Nephron (organoid): Measurements from ENCODE around the gene SLC2A9.

Experiments
- H3K27ac Mint-ChIP-seq, 3 experiments: 2 replicates each; pipeline ENCODE4 v1.8.0; 2020; ENCODE audit warnings: mixed read lengths in 3 of 3, mild to moderate bottlenecking in 2 of 3, moderate library complexity in 1 of 3
- H3K27me3 Mint-ChIP-seq: 2 replicates; pipeline ENCODE4 v1.8.0; 2021; ENCODE audit warnings: low read depth, mild to moderate bottlenecking, moderate library complexity, mixed read lengths
- H3K36me3 Mint-ChIP-seq: 2 replicates; pipeline ENCODE4 v1.8.0; 2020; ENCODE audit warnings: low read depth, mixed read lengths
- H3K4me1 Mint-ChIP-seq: 2 replicates; pipeline ENCODE4 v1.8.0; 2020; ENCODE audit warnings: mixed read lengths
- H3K4me3 Mint-ChIP-seq, 3 experiments: 2 replicates each; pipeline ENCODE4 v1.8.0; 2020; ENCODE audit warnings: mild to moderate bottlenecking in 3 of 3, mixed read lengths in 3 of 3, moderate library complexity in 2 of 3
- H3K9me3 Mint-ChIP-seq: 2 replicates; pipeline ENCODE4 v1.8.0; 2020; ENCODE audit warnings: mixed read lengths
- CTCF ChIP-seq, 3 experiments: fragments of 200-600 bp; sonication (generic); IDR thresholded peaks; one replicate each; pipeline ENCODE4 v1.5.0; 2021; ENCODE audit warnings: antibody characterized with exemption in 3 of 3; ENCODE audit not compliant: unreplicated experiment in 3 of 3

The SLC2A9 gene

GRCh38 chr4:10017037-10017893, 4.0 kb downstream of the SLC2A9 start:
- H3K27ac Mint-ChIP-seq: peak overlapping the region in 1 of 3 experiments; percentile 4
- H3K4me1 Mint-ChIP-seq: peaks cover 26% of the 10 kb centered on the region
- no peak for TF ChIP-seq CTCF (IDR thresholded peaks at IDR 0.05; ENCODE audit: unreplicated experiment in 3 of 3)
- H3K27me3 Mint-ChIP-seq: peaks cover 13% of the 10 kb centered on the region
- no peaks in the 10 kb centered on the region for H3K36me3 Mint-ChIP-seq
- peak overlapping the region in 1 of 3 experiments; percentile 7 for H3K4me3 Mint-ChIP-seq
- no peaks in the 10 kb centered on the region for H3K9me3 Mint-ChIP-seq

- H3K4me1 Mint-ChIP-seq: peaks cover 34% of the 10 kb centered on the region
- H3K36me3 Mint-ChIP-seq: no peaks in the 10 kb centered on the region
- no peak overlapping the region for H3K4me3 Mint-ChIP-seq
- TF ChIP-seq CTCF (IDR thresholded peaks at IDR 0.05; ENCODE audit: unreplicated experiment in 3 of 3): no peak
- H3K9me3 Mint-ChIP-seq: no peaks in the 10 kb centered on the region
- peaks cover 13% of the 10 kb centered on the region for H3K27me3 Mint-ChIP-seq
- H3K27ac Mint-ChIP-seq: no peak overlapping the region
Measured at GRCh38 chr4:10016169-10016568, 5.1 kb downstream of the SLC2A9 start.

- peaks cover 13% of the 10 kb centered on the region for H3K27me3 Mint-ChIP-seq
- H3K27ac Mint-ChIP-seq: peak overlapping the region in 1 of 3 experiments; percentile 33
- no peak overlapping the region for H3K4me3 Mint-ChIP-seq
- TF ChIP-seq CTCF (IDR thresholded peaks at IDR 0.05; ENCODE audit: unreplicated experiment in 3 of 3): peak; percentile 40 to 54 (median 52)
- H3K36me3 Mint-ChIP-seq: no peaks in the 10 kb centered on the region
- H3K9me3 Mint-ChIP-seq: no peaks in the 10 kb centered on the region
- peaks cover 31% of the 10 kb centered on the region for H3K4me1 Mint-ChIP-seq
Measured at GRCh38 chr4:10015140-10015753, 6.0 kb downstream of the SLC2A9 start.

GRCh38 chr4:10013722-10014121, 7.6 kb downstream of the SLC2A9 start:
- Mint-ChIP-seq H3K27ac (no peak overlapping the region), H3K4me1 (peaks cover 30% of the 10 kb centered on the region), H3K27me3 (peaks cover 6% of the 10 kb centered on the region), H3K9me3 (no peaks in the 10 kb centered on the region), H3K4me3 (no peak overlapping the region), H3K36me3 (no peaks in the 10 kb centered on the region)
- TF ChIP-seq CTCF (IDR thresholded peaks at IDR 0.05; ENCODE audit: unreplicated experiment in 3 of 3): peak in 1 of 3 experiments; percentile 42

GRCh38 chr4:10011885-10012284, 9.4 kb downstream of the SLC2A9 start:
- Mint-ChIP-seq H3K4me1 (peaks cover 45% of the 10 kb centered on the region), H3K27ac (no peak overlapping the region), H3K36me3 (no peaks in the 10 kb centered on the region)

More at GRCh38 chr4:10011885-10012284, 9.4 kb downstream of the SLC2A9 start:
- Mint-ChIP-seq H3K9me3 (no peaks in the 10 kb centered on the region), H3K4me3 (no peak overlapping the region), H3K27me3 (peaks cover 6% of the 10 kb centered on the region)
- TF ChIP-seq CTCF (IDR thresholded peaks at IDR 0.05; ENCODE audit: unreplicated experiment in 3 of 3): no peak
